Ovary (tissue), 9 donors: Measurements from ENCODE around the gene MDH1B. TPM values are rescaled to one million over a fixed set of nuclear protein-coding genes. Genes with fewer than 3 reads are reported as not detected.

Experiments
- DNase-seq, 5 donors: peaks; one replicate each; pipeline ENCODE4 v3.0.0-alpha.2; 2019 to 2020
- H3K27ac ChIP-seq, 2 donors: fragments of 200-600 bp; one replicate each; pipeline versions ENCODE4 v1.5.1 to v1.8.0; 2019 to 2022
- H3K27me3 ChIP-seq: fragments of 200-600 bp; one replicate; pipeline ENCODE4 v1.8.0; 2022
- H3K36me3 ChIP-seq: fragments of 200-600 bp; sonication (generic); one replicate; pipeline ENCODE4 v1.5.1; 2019
- H3K4me1 ChIP-seq: one replicate; pipeline ENCODE4 v1.8.1; 2013; ENCODE audit warnings: mild to moderate bottlenecking, moderate library complexity; ENCODE audit not compliant: insufficient read depth
- H3K4me3 ChIP-seq: fragments of 200-600 bp; sonication (generic); one replicate; pipeline ENCODE4 v1.5.1; 2017
- H3K9me3 ChIP-seq, 2 donors: fragments of 200-600 bp in 1 of 2; sonication (generic) in 1 of 2; one replicate each; pipeline versions ENCODE4 v1.5.1 to v1.8.1; 2013 to 2019; ENCODE audit warnings: mild to moderate bottlenecking in 1 of 2, moderate library complexity in 1 of 2
- CTCF ChIP-seq, 3 donors: fragments of 450-650 bp in 2 of 3; fragments of 200-600 bp in 1 of 3; IDR thresholded peaks; one replicate each; pipeline versions ENCODE4 v1.5.1 to v1.8.0; 2016 to 2022; ENCODE audit warnings: antibody characterized with exemption in 3 of 3, mild to moderate bottlenecking in 1 of 3
- EP300 ChIP-seq: sonication (generic); formaldehyde crosslinking; IDR thresholded peaks from one replicate; pipeline ENCODE4 v1.6.1; 2017; ENCODE audit warnings: antibody characterized with exemption
- POLR2A ChIP-seq: fragments of 450-650 bp; IDR thresholded peaks from one replicate; pipeline ENCODE4 v1.6.1; 2017; ENCODE audit warnings: antibody characterized with exemption, mild to moderate bottlenecking, moderate library complexity
- WGBS, 3 donors: extraction: QIAGEN DNeasy Blood & Tissue Kit in 1 of 3; methylation state at CpG; one replicate each; pipeline versions ENCODE4 v1.1.5 to v1.1.7; 2013 to 2017; 5-methylcytosine and 5-hydroxymethylcytosine counted together
- intact Hi-C, 4 donors: fragments of 100-400 bp; cut with DNase I; formaldehyde crosslinking; loops; one replicate each; pipeline versions ENCODE4 v1.11.0 to v1.15.1; 2022 to 2023
- polyA plus RNA-seq, 2 donors: library from polyadenylated mRNA; stranded (reverse); fragments of 200-250 nt in 1 of 2; fragments of 350-450 nt in 1 of 2; fragmentation: Illumina TruSeq in 1 of 2; extraction: RNeasy Lipid Tissue Mini Kit (QIAGEN cat#74804) in 1 of 2; gene quantifications; one replicate each; pipeline ENCODE4 v1.2.3, GENCODE V29; 2013 to 2014
- total RNA-seq, 7 donors: library from RNA; depleted of rRNA in 2 of 7; stranded (reverse); fragments of >200 nt in 2 of 7; fragmentation: NEBNext Ultra II Directional in 3 of 7; extraction: Animal tissue kit (Norgen Biotek cat#: 25700) in 3 of 7; gene quantifications; one replicate each; pipeline versions ENCODE4 v1.1.0 to v1.2.4, GENCODE V29; 2016 to 2023
- donor health status: DM: no; HTN: no; CAD: no; lungs with moderate emphysema.
- donor health status: DM: no; HTN: no; CAD: no.
- donor health status: Bipolar disorder and iron deficiency.
- donor health status: DM: yes; HTN: yes; CAD: no.
- donor health status: DM: no; HTN: no; CAD: no.
- donor health status: DM: yes; HTN: yes; CAD: no.

Gene MDH1B
- total and polyA plus RNA-seq, 9 donors, result 0.57 to 16.7 (median 1.7) TPM

GRCh38 chr2:206790311-206790935, 25.3 kb upstream of the MDH1B start:
- Histone ChIP-seq H3K27ac (no peak overlapping the region), H3K36me3 (no peaks in the 10 kb centered on the region), H3K9me3 (no peaks in the 10 kb centered on the region), H3K27me3 (no peaks in the 10 kb centered on the region), H3K4me3 (no peak overlapping the region), H3K4me1 (no peaks in the 10 kb centered on the region)
- 8 to 33% (median 10%) methylated on average over 3 of the region's 3 CpGs for WGBS, 3 donors
- TF ChIP-seq POLR2A (no peak), EP300 (no peak), CTCF (IDR thresholded peaks at IDR 0.05) (no peak)
- DNase-seq, result no peak
- intact Hi-C loops, result no loop called here

GRCh38 chr2:206784559-206785353, 19.6 kb upstream of the MDH1B start:
- WGBS, 3 donors, result 89 to 91% (median 90%) methylated on average over 7 of the region's 7 CpGs
- Histone ChIP-seq H3K4me3 (no peak overlapping the region), H3K36me3 (no peaks in the 10 kb centered on the region), H3K27me3 (no peaks in the 10 kb centered on the region), H3K27ac (no peak overlapping the region), H3K9me3 (peaks cover 0 to 5% of the 10 kb centered on the region in 2 donors), H3K4me1 (no peaks in the 10 kb centered on the region)
- intact Hi-C loops, result no loop called here
- no peak for DNase-seq
- TF ChIP-seq POLR2A (no peak), CTCF (IDR thresholded peaks at IDR 0.05) (no peak), EP300 (no peak)

GRCh38 chr2:206783718-206784117, 18.6 kb upstream of the MDH1B start:
- Histone ChIP-seq H3K4me3 (no peak overlapping the region), H3K27me3 (no peaks in the 10 kb centered on the region), H3K27ac (no peak overlapping the region), H3K4me1 (no peaks in the 10 kb centered on the region), H3K36me3 (no peaks in the 10 kb centered on the region), H3K9me3 (peaks cover 0 to 5% of the 10 kb centered on the region in 2 donors)
- 67 to 82% (median 81%) methylated on average over 2 of the region's 2 CpGs for WGBS, 3 donors
- no peak for DNase-seq
- TF ChIP-seq EP300 (no peak), CTCF (IDR thresholded peaks at IDR 0.05) (no peak), POLR2A (no peak)
- intact Hi-C loops, result no loop called here

GRCh38 chr2:206780671-206781070, 15.5 kb upstream of the MDH1B start:
- 100% methylated on average over 2 of the region's 2 CpGs for WGBS, 3 donors
- H3K9me3 ChIP-seq, result peaks cover 0 to 5% of the 10 kb centered on the region in 2 donors
- TF ChIP-seq EP300 (no peak), CTCF (IDR thresholded peaks at IDR 0.05) (no peak), POLR2A (no peak)
- H3K36me3 ChIP-seq, result no peaks in the 10 kb centered on the region
- H3K27me3 ChIP-seq, result no peaks in the 10 kb centered on the region
- H3K4me1 ChIP-seq, result no peaks in the 10 kb centered on the region
- H3K4me3 ChIP-seq, result no peak overlapping the region
- DNase-seq, result no peak
- intact Hi-C loops, result no loop called here
- no peak overlapping the region for H3K27ac ChIP-seq
